Epithelial cell of proximal tubule (primary cell): ENCODE results near the gene HEG1. TPM values are rescaled to one million over a fixed set of nuclear protein-coding genes. Genes with fewer than 3 reads are reported as not detected.

Experiments used
- DNase-seq: peaks from one replicate; pipeline ENCODE4 v3.0.0-alpha.2; 2011; ENCODE audit warnings: low read depth
- H3K4me3 ChIP-seq: 2 replicates; pipeline ENCODE4 v1.5.1; 2011; ENCODE audit warnings: low read depth, mild to moderate bottlenecking, low read length
- CTCF ChIP-seq: conservative IDR thresholded peaks from 2 replicates; pipeline ENCODE4 v1.5.1; 2012; ENCODE audit warnings: low read depth, mild to moderate bottlenecking, low read length
- total RNA-seq: library from RNA; depleted of rRNA; stranded (reverse); fragments of >200 nt; gene quantifications from 2 replicates; pipeline ENCODE4 v1.2.3, GENCODE V29; 2015

The HEG1 gene
- total RNA-seq, 1 donor from 2014 or later = 17.6 TPM

DNA sequence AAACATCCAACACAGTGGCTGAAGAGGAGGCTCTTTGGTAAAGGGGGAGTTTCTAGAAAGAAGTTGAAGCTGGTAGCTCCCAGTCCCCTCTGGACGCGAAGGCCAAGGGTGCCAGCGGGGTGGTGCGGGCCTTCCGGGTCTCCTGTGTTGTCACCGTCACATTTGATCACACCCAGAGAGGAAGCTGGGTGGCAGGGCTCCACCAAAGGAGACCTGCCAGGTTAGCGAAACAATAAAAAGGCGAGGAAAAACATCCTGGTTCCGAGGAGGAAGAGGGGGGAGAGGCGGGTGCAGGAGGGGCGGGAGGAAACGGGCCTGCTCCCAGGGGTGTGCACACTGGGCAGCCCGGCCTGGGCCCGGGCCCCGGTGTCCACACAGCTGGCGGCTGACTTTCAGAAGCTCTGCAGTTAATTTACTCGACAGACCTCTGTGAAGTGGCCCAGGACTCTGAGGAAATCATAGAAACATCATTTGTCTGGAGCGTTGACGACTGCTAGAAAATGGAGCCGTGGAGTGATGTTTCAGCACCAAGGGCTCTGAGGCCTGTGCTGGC is 12.1 kb downstream of the HEG1 start:
- H3K4me3 ChIP-seq = no peak overlapping the region
- TF ChIP-seq CTCF = no peak
- no peak for DNase-seq

DNA sequence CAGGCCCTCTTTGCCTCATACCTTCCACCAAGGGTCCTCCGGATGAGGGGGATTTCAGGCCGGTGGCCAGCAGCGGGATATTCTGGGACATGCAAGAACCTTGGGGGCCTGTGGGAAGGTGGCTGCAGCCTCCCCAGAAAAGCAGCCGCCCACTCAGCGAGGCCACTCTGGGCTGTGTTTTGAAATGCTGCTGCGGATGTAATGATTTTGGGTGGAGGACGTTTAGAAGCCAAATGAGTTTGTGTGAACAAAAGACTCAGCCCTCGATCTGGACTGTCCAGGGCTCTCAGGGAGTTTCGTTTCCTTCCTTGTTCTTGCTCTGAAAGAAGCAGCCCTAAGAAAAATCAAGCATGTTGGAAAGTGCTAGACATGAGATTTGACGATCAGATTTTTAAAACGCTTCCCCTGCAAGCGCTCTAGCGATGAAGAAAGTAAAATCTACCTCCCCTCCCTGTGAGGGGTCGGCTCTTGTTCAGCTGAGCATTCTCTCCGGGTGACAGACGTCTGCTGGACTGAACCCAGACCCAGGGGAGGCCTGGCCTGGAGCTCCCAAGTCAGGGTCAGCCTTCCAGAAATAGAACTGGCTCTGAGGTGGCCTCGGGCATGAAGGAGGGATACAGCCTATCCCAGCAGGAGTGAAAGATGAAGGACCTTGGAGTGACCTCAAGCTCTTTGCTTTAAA is 12.9 kb downstream of the HEG1 start:
- TF ChIP-seq CTCF = no peak
- H3K4me3 ChIP-seq = no peak overlapping the region
- DNase-seq = no peak

GRCh38 chr3:125039131-125040100 is 16.4 kb downstream of the HEG1 start:
- no peak for TF ChIP-seq CTCF
- DNase-seq = no peak
- H3K4me3 ChIP-seq = no peak overlapping the region

GRCh38 chr3:125037498-125038150 is 18.2 kb downstream of the HEG1 start:
- TF ChIP-seq CTCF = no peak
- DNase-seq = no peak
- no peak overlapping the region for H3K4me3 ChIP-seq

DNA sequence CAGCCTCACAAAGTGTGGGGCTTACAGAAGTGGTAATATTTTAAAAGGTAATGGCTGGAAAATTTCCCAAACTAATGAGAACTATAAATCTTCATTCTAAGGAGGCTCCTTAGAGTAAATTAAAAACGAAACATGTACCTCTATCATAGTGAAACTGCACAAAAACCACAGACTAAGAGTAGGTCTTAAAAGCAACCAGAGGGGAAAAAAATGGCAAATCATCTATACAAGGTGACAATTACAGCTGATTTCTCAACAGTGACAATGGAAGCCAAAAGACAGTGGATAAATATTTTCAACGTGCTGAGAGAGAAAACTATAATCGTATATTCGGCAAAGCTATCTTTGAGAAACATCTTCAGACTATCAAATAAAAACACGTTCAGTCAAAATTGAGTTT is 20.6 kb downstream of the HEG1 start:
- no peak for DNase-seq
- TF ChIP-seq CTCF = no peak
- H3K4me3 ChIP-seq = no peak overlapping the region

DNA sequence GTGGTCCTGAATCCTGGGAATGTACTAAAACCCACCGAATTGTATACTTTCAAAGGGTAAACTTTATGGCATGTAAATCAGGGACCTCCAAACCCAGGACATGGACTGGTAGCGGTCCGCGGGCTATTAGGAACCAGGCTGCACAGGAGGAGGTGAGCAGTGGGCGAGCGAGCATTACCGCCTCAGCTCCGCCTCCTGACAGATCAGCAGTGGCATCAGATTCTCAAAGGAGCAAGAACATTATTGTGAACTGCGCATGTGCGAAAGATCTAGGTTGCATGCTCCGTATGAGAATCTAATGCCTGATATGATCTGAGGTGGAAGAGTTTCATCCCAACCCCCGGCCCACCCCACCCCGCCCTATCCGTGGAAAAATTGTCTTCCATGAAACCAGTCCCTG is 22.2 kb downstream of the HEG1 start:
- DNase-seq = no peak
- H3K4me3 ChIP-seq = no peak overlapping the region
- no peak for TF ChIP-seq CTCF
